K562 (cell line): ENCODE data around the gene LRFN4. TPM values are rescaled to one million over a fixed set of nuclear protein-coding genes. Genes with fewer than 3 reads are reported as not detected.
A peak's percentile ranks its signal among the peaks of the same experiment; 100 is the strongest.

ENCODE experiments used
- CCNT2 ChIP-seq: IDR thresholded peaks from 2 replicates; pipeline ENCODE4 v1.6.1; 2011; ENCODE audit warnings: borderline replicate concordance, low read depth, mild to moderate bottlenecking, moderate library complexity, mixed read lengths, low read length; ENCODE audit not compliant: insufficient read length; ENCODE audit errors: extremely low read depth
- CREBBP ChIP-seq: IDR thresholded peaks from one replicate; pipeline ENCODE4 v1.6.1; 2012; ENCODE audit warnings: low read depth, mild to moderate bottlenecking, control low read depth, inconsistent platforms, low read length
- CXXC5 ChIP-seq: fragments of 250-450 bp; sonication (Bioruptor Pico); IDR thresholded peaks from 2 replicates; pipeline ENCODE4 v1.8.0; 2022; ENCODE audit warnings: inconsistent platforms, mild to moderate bottlenecking, moderate library complexity
- DPF2 ChIP-seq: fragments of 450-650 bp; IDR thresholded peaks from 2 replicates; pipeline ENCODE4 v1.6.1; 2016
- FOXK1 ChIP-seq: sonication (generic); formaldehyde crosslinking; IDR thresholded peaks from 2 replicates; pipeline ENCODE4 v1.8.0; 2022; ENCODE audit warnings: missing genetic modification reagents, mild to moderate bottlenecking, borderline replicate concordance
- FOXK2 ChIP-seq, 2 experiments: fragments of 450-650 bp; IDR thresholded peaks in 1 of 2; conservative IDR thresholded peaks in 1 of 2; 2 replicates each; pipeline ENCODE4 v1.6.1; 2016; ENCODE audit warnings: low read depth in 2 of 2, mild to moderate bottlenecking in 1 of 2
- FOXO4 ChIP-seq: fragments of 450-650 bp; formaldehyde crosslinking; IDR thresholded peaks from 2 replicates; pipeline ENCODE4 v1.4.0; 2020; ENCODE audit warnings: mild to moderate bottlenecking, moderate library complexity
- FUS ChIP-seq: fragments of 200-400 bp; formaldehyde crosslinking; optimal IDR thresholded peaks from 2 replicates; pipeline ENCODE3; 2017; ENCODE audit warnings: low read depth, low read length
- HDAC2 ChIP-seq: fragments of 450-650 bp; IDR thresholded peaks from 2 replicates; pipeline ENCODE4 v1.6.1; 2016; ENCODE audit warnings: mild to moderate bottlenecking
- ID3 ChIP-seq, 2 experiments: fragments of 250-450 bp in 1 of 2; fragments of 450-650 bp in 1 of 2; sonication (Bioruptor Pico) in 1 of 2; IDR thresholded peaks; 2 replicates each; pipeline versions ENCODE4 v1.6.1 to v1.8.0; 2016 to 2021; ENCODE audit warnings: mild to moderate bottlenecking in 2 of 2, moderate library complexity in 2 of 2, missing compliant biosample characterization in 1 of 2, missing genetic modification characterization in 1 of 2
- MIER1 ChIP-seq: fragments of 450-650 bp; IDR thresholded peaks from 2 replicates; pipeline ENCODE4 v1.6.1; 2016; ENCODE audit warnings: antibody characterized with exemption, mild to moderate bottlenecking, low read depth
- MYC ChIP-seq, 2 experiments: fragments of 250-450 bp in 1 of 2; sonication (Bioruptor Pico) in 1 of 2; IDR thresholded peaks; 2 replicates each; pipeline versions ENCODE4 v1.5.1 to v1.6.1; 2012 to 2021; ENCODE audit warnings: low read depth in 2 of 2, borderline replicate concordance in 1 of 2, improper control_type of control experiment in 1 of 2, low read length in 1 of 2, mild to moderate bottlenecking in 1 of 2, moderate library complexity in 1 of 2
- NCOA6 ChIP-seq: fragments of 450-650 bp; IDR thresholded peaks from 2 replicates; pipeline ENCODE4 v1.6.1; 2017; ENCODE audit warnings: mild to moderate bottlenecking
- NEUROD1 ChIP-seq: fragments of 150-350 bp; IDR thresholded peaks from 2 replicates; pipeline ENCODE4 v1.6.1; 2014; ENCODE audit warnings: borderline replicate concordance, low read length, low read depth; ENCODE audit not compliant: partially characterized antibody
- NR3C1 ChIP-seq: sonication (generic); formaldehyde crosslinking; IDR thresholded peaks from 2 replicates; pipeline ENCODE4 v1.8.1; 2022; ENCODE audit warnings: missing genetic modification reagents
- SAFB2 ChIP-seq: fragments of 200-400 bp; formaldehyde crosslinking; IDR thresholded peaks from 2 replicates; pipeline ENCODE4 v1.6.1; 2018; ENCODE audit warnings: borderline replicate concordance, low read length, low read depth, moderate library complexity; ENCODE audit not compliant: severe bottlenecking
- SIRT6 ChIP-seq: IDR thresholded peaks from one replicate; pipeline ENCODE4 v1.6.1; 2012; ENCODE audit warnings: low read depth, mild to moderate bottlenecking, control low read depth, inconsistent platforms, low read length, moderate library complexity
- SMARCA4 ChIP-seq: fragments of 450-650 bp; IDR thresholded peaks from 2 replicates; pipeline ENCODE4 v1.6.1; 2016
- SRSF9 ChIP-seq: fragments of 200-400 bp; formaldehyde crosslinking; IDR thresholded peaks from 2 replicates; pipeline ENCODE4 v1.6.1; 2017; ENCODE audit warnings: low read depth, low read length, borderline replicate concordance
- ZBTB1 ChIP-seq: sonication (generic); formaldehyde crosslinking; IDR thresholded peaks from 2 replicates; pipeline ENCODE4 v1.8.1; 2023; ENCODE audit warnings: missing genetic modification reagents, low read depth, mild to moderate bottlenecking, borderline replicate concordance
- ZFP1 ChIP-seq: fragments of 450-650 bp; formaldehyde crosslinking; IDR thresholded peaks from 2 replicates; pipeline ENCODE4 v1.4.0; 2020; ENCODE audit warnings: mild to moderate bottlenecking, mixed read lengths
- ZNF212 ChIP-seq: fragments of 450-650 bp; formaldehyde crosslinking; IDR thresholded peaks from 2 replicates; pipeline ENCODE4 v1.4.0; 2020; ENCODE audit warnings: mild to moderate bottlenecking
- ZNF354B ChIP-seq: fragments of 250-450 bp; sonication (Bioruptor Pico); IDR thresholded peaks from 2 replicates; pipeline ENCODE4 v1.4.0; 2020
- ZNF584 ChIP-seq: fragments of 200-800 bp; sonication (Bioruptor generic); IDR thresholded peaks from 2 replicates; pipeline ENCODE4 v1.6.1; 2016; ENCODE audit warnings: low read depth, mild to moderate bottlenecking, missing genetic modification characterization, missing compliant biosample characterization
- ZNF639 ChIP-seq, 2 experiments: fragments of 200-800 bp in 1 of 2; sonication (Bioruptor generic) in 1 of 2; sonication (generic) in 1 of 2; formaldehyde crosslinking in 1 of 2; IDR thresholded peaks in 1 of 2; conservative IDR thresholded peaks in 1 of 2; 2 replicates each; pipeline versions ENCODE4 v1.5.0 to v1.6.1; 2016 to 2020; ENCODE audit warnings: missing compliant biosample characterization in 1 of 2, missing genetic modification characterization in 1 of 2, missing genetic modification reagents in 1 of 2
- ZNF77 ChIP-seq: fragments of 250-450 bp; sonication (Bioruptor Pico); IDR thresholded peaks from 2 replicates; pipeline ENCODE4 v1.5.0; 2020
- polyA plus RNA-seq, 8 experiments: library from polyadenylated mRNA; depleted of rRNA in 4 of 8; stranded (reverse) in 5 of 8; unstranded in 3 of 8; fragments of >200 nt; fragmentation: Nextera tagmentation in 2 of 8; fragmentation: Illumina TruSeq in 1 of 8; extraction: Ambion mirVana in 2 of 8; extraction: Trizol in 1 of 8; gene quantifications; 2 replicates each; pipeline versions ENCODE4 v1.2.1 to v1.2.3, GENCODE V29; 2011 to 2014; ENCODE audit warnings: inconsistent platforms in 1 of 8, missing spikeins in 1 of 8
- total RNA-seq, 7 experiments: library from RNA; depleted of rRNA in 6 of 7; stranded (reverse); fragments of >200 nt in 6 of 7; fragmentation: Illumina TruSeq in 2 of 7; extraction: Trizol in 2 of 7; gene quantifications; 2 replicates each; pipeline versions ENCODE4 v1.2.1 to v1.2.3, GENCODE V29; 2011 to 2021; ENCODE audit warnings: low replicate concordance in 1 of 7

LRFN4 gene
- total and polyA plus RNA-seq, 9 of the 15 experiments (the other 6 are each of a cell fraction or from before 2014, with no cell fraction given) = 0.10 to 60.1 (median 6.7) TPM

- TF ChIP-seq FOXK1 (CRISPR knock-in tag) (no peak), SAFB2 (no peak), ZFP1 (CRISPR knock-in tag) (no peak), FUS (no peak), ZNF584 (CRISPR knock-in tag) (no peak), FOXK2 (conservative IDR thresholded peaks at IDR 0.05 in 1 of 2, IDR thresholded peaks at IDR 0.05 in 1 of 2; ENCODE audit: low read depth in 2 of 2) (no peak), DPF2 (no peak), NCOA6 (no peak), MYC (IDR thresholded peaks at IDR 0.05; ENCODE audit: low read depth, low read length) (peak; percentile 19; the same call in 1 of the 2 replicates), MYC (CRISPR knock-in tag; IDR thresholded peaks at IDR 0.05; ENCODE audit: borderline replicate concordance, low read depth) (no peak), SRSF9 (no peak), CCNT2 (no peak), ID3 (CRISPR knock-in tag; IDR thresholded peaks at IDR 0.05) (no peak), ID3 (tag; IDR thresholded peaks at IDR 0.05) (no peak), ZNF77 (no peak), ZNF354B (CRISPR knock-in tag) (no peak), MIER1 (no peak), ZNF639 (CRISPR knock-in tag; conservative IDR thresholded peaks at IDR 0.05 in 1 of 2, IDR thresholded peaks at IDR 0.05 in 1 of 2) (no peak), CREBBP (no peak), ZNF212 (CRISPR knock-in tag) (no peak), FOXO4 (CRISPR knock-in tag) (no peak), SMARCA4 (no peak), CXXC5 (no peak), SIRT6 (no peak), HDAC2 (no peak), ZBTB1 (CRISPR knock-in tag) (no peak), NR3C1 (no peak), NEUROD1 (no peak)
Observed at GRCh38 chr11:66851698-66852465, 5.0 kb upstream of the LRFN4 start (continued).
